K562 (cell line): ENCODE results near the gene SLC25A45. TPM values are rescaled to one million over a fixed set of nuclear protein-coding genes. Genes with fewer than 3 reads are reported as not detected.

Experiments
- polyA plus RNA-seq, 8 experiments: library from polyadenylated mRNA; depleted of rRNA in 4 of 8; stranded (reverse) in 5 of 8; unstranded in 3 of 8; fragments of >200 nt; fragmentation: Nextera tagmentation in 2 of 8; fragmentation: Illumina TruSeq in 1 of 8; extraction: Ambion mirVana in 2 of 8; extraction: Trizol in 1 of 8; gene quantifications; 2 replicates each; pipeline versions ENCODE4 v1.2.1 to v1.2.3, GENCODE V29; 2011 to 2014; ENCODE audit warnings: inconsistent platforms in 1 of 8, missing spikeins in 1 of 8
- total RNA-seq, 7 experiments: library from RNA; depleted of rRNA in 6 of 7; stranded (reverse); fragments of >200 nt in 6 of 7; fragmentation: Illumina TruSeq in 2 of 7; extraction: Trizol in 2 of 7; gene quantifications; 2 replicates each; pipeline versions ENCODE4 v1.2.1 to v1.2.3, GENCODE V29; 2011 to 2021; ENCODE audit warnings: low replicate concordance in 1 of 7
- TF ChIP-seq, protein P1 (sequence below), 2 experiments: fragments of 450-650 bp; IDR thresholded peaks; 2 replicates each; pipeline ENCODE4 v1.6.1; 2016; ENCODE audit warnings: mild to moderate bottlenecking in 2 of 2, borderline replicate concordance in 1 of 2, low read depth in 1 of 2, moderate library complexity in 1 of 2

Gene SLC25A45
- total and polyA plus RNA-seq, 9 of the 15 experiments (the other 6 are each of a cell fraction or from before 2014, with no cell fraction given), result 0.15 to 2.3 (median 0.68) TPM

DNA sequence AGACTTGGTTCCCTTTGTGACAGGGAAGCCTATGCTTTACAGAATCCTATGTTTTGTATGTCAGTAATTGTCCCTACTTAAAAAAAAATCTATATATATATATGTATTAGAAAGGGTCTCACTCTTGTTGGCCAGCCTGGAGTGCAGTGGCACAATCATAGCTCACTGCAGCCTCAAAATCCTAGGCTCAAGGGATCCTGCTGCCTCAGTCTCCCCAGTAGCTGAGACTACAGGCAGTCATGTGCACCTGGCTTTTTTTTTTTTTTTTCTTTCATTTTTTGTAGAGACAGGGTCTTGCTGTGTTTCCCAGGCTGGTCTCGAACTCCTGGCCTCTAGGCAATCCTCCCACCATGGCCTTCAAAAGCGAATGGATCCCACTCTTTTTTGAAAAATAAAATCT lies 38.1 kb upstream of the SLC25A45 start (continued):
- TF ChIP-seq, protein P1, sequence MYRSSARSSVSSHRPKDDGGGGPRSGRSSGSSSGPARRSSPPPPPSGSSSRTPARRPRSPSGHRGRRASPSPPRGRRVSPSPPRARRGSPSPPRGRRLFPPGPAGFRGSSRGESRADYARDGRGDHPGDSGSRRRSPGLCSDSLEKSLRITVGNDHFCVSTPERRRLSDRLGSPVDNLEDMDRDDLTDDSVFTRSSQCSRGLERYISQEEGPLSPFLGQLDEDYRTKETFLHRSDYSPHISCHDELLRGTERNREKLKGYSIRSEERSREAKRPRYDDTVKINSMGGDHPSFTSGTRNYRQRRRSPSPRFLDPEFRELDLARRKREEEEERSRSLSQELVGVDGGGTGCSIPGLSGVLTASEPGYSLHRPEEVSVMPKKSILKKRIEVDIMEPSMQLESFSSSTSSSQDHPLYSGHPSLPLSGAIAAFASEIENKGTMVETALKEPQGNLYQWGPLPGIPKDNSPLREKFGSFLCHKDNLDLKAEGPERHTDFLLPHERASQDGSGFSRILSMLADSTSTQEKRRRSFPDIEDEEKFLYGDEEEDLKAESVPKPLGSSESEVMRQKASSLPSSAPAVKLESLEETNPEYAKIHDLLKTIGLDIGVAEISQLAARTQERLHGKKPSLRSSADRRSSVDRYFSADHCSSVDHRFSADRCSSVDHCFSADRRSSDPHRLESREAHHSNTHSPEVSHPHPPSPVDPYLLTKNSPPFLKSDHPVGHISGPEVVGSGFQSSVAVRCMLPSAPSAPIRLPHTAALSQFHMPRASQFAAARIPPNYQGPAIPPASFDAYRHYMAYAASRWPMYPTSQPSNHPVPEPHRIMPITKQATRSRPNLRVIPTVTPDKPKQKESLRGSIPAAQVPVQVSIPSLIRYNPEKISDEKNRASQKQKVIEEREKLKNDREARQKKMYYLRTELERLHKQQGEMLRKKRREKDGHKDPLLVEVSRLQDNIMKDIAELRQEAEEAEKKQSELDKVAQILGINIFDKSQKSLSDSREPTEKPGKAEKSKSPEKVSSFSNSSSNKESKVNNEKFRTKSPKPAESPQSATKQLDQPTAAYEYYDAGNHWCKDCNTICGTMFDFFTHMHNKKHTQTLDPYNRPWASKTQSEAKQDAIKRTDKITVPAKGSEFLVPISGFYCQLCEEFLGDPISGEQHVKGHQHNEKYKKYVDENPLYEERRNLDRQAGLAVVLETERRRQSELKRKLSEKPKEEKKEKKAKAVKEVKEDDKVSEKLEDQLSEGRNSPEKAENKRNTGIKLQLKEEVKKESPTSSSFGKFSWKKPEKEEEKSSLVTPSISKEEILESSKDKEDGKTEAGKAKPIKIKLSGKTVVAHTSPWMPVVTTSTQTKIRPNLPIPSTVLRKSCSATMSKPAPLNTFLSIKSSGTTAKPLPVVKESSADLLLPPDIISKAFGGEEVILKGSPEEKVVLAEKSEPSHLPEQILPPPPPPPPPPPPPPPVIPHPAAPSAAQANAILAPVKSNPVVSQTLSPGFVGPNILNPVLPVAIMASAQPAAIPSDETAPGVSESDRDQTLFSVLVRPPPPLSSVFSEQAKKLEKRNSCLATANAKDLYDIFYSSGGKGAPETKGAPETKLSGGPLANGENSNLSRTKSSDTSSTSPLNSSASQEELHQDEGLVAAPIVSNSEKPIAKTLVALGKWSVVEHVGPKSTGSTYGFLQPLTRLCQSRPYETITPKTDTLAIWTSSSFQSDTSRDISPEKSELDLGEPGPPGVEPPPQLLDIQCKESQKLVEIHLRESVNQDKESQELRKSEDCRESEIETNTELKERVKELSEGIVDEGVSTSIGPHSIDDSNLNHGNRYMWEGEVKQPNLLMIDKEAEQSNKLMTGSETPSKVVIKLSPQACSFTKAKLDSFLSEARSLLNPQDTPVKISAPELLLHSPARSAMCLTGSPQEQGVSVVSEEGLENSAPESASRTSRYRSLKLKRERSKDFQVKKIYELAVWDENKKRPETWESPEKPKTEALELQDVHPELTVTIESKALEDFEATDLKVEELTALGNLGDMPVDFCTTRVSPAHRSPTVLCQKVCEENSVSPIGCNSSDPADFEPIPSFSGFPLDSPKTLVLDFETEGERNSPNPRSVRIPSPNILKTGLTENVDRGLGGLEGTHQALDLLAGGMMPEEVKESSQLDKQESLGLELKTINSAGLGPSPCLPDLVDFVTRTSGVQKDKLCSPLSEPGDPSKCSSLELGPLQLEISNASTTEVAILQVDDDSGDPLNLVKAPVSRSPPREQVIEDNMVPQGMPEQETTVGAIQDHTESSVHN (IDR thresholded peaks at IDR 0.05; ENCODE audit: borderline replicate concordance in 1 of 2, low read depth in 1 of 2), result no peak
- TF ChIP-seq, all 486 proteins: peak for 4
